B cell (primary cell): ENCODE results near the gene CHST14. TPM values are rescaled to one million over a fixed set of nuclear protein-coding genes. Genes with fewer than 3 reads are reported as not detected.

Source experiments
- ATAC-seq: fragments of 200-7000 bp; cut with Tn5 transposase; one replicate; pipeline ENCODE4 v1.10.0; 2021; ENCODE audit warnings: low read depth, mild to moderate bottlenecking, moderate number of reproducible peaks, moderate library complexity
- CTCF ChIA-PET: fragments of 350-600 bp; sonication (Branson Sonifier 250); formaldehyde crosslinking; loops from one replicate; lab custom pipeline; 2021; ENCODE audit warnings: antibody characterized with exemption, inconsistent platforms; lab: Charles Lee
- POLR2A ChIA-PET: fragments of 350-600 bp; sonication (Branson Sonifier 250); formaldehyde crosslinking; loops from one replicate; lab custom pipeline; 2021; ENCODE audit warnings: antibody characterized with exemption; lab: Charles Lee
- DNase-seq: peaks from one replicate; pipeline ENCODE4 v3.0.0; 2013
- H2AFZ ChIP-seq: 2 replicates; pipeline ENCODE4 v1.6.1; 2012; ENCODE audit warnings: mild to moderate bottlenecking, low read depth, low read length; ENCODE audit not compliant: insufficient read depth, poor library complexity, severe bottlenecking
- H3K27ac ChIP-seq, 2 donors: 1 replicate in 1 of 2; 2 replicates in 1 of 2; pipeline ENCODE4 v1.5.1; 2012 to 2013; ENCODE audit warnings: low read length in 2 of 2, mild to moderate bottlenecking in 2 of 2, moderate library complexity in 1 of 2
- H3K27me3 ChIP-seq, 4 experiments: fragments of 200-600 bp in 1 of 4; sonication (generic) in 1 of 4; replicated peaks in 1 of 4; 1 replicate in 2 of 4; 2 replicates in 2 of 4; pipeline versions ENCODE4 v1.6.1 to v1.7.0; 2013 to 2016; ENCODE audit warnings: low read length in 3 of 4, mild to moderate bottlenecking in 2 of 4, mixed read lengths in 1 of 4, moderate library complexity in 1 of 4; ENCODE audit not compliant: insufficient read depth in 4 of 4, control insufficient read depth in 3 of 4; ENCODE audit errors: control extremely low read depth in 1 of 4
- H3K36me3 ChIP-seq, 2 experiments: replicated peaks in 1 of 2; 1 replicate in 1 of 2; 2 replicates in 1 of 2; pipeline versions ENCODE4 v1.6.1 to v1.7.1; 2013; ENCODE audit warnings: low read length in 1 of 2; ENCODE audit not compliant: insufficient read depth in 2 of 2, control insufficient read depth in 1 of 2; ENCODE audit errors: control extremely low read depth in 1 of 2, extremely low read depth in 1 of 2
- H3K4me1 ChIP-seq, 2 donors: fragments of 200-600 bp in 1 of 2; sonication (generic) in 1 of 2; 1 replicate in 1 of 2; 2 replicates in 1 of 2; pipeline versions ENCODE4 v1.5.1 to v1.6.1; 2013 to 2017; ENCODE audit warnings: low read length in 2 of 2; ENCODE audit not compliant: control insufficient read depth in 2 of 2, insufficient read depth in 2 of 2
- H3K4me2 ChIP-seq: replicated peaks from 2 replicates; pipeline ENCODE3; 2012; ENCODE audit warnings: mild to moderate bottlenecking, low read depth, low read length; ENCODE audit not compliant: poor library complexity, severe bottlenecking
- H3K4me3 ChIP-seq, 5 experiments: fragments of 200-600 bp in 1 of 5; sonication (generic) in 1 of 5; 1 replicate in 3 of 5; 2 replicates in 2 of 5; pipeline versions ENCODE4 v1.5.1 to v1.7.0; 2011 to 2016; ENCODE audit warnings: low read length in 4 of 5, mild to moderate bottlenecking in 4 of 5, low read depth in 2 of 5, control low read depth in 1 of 5, moderate library complexity in 1 of 5; ENCODE audit not compliant: insufficient read depth in 1 of 5; ENCODE audit errors: control extremely low read depth in 1 of 5, extremely low read depth in 1 of 5
- H3K79me2 ChIP-seq: fragments of 200-600 bp; sonication (generic); one replicate; pipeline ENCODE4 v1.6.0; 2016; ENCODE audit warnings: low read length; ENCODE audit not compliant: control insufficient read depth, insufficient read depth
- H3K9ac ChIP-seq: fragments of 200-600 bp; sonication (generic); 2 replicates; pipeline ENCODE4 v1.6.1; 2017; ENCODE audit warnings: mild to moderate bottlenecking, low read length, moderate library complexity
- H3K9me3 ChIP-seq, 3 donors: one replicate each; pipeline versions ENCODE4 v1.6.1 to v1.7.1; 2013; ENCODE audit warnings: low read length in 2 of 3; ENCODE audit not compliant: control insufficient read depth in 2 of 3, insufficient read depth in 1 of 3; ENCODE audit errors: control extremely low read depth in 1 of 3
- H4K20me1 ChIP-seq: 2 replicates; pipeline ENCODE4 v1.6.0; 2012; ENCODE audit warnings: mild to moderate bottlenecking, low read length; ENCODE audit not compliant: insufficient read depth, control insufficient read depth, poor library complexity, severe bottlenecking
- H3K27ac Mint-ChIP-seq: one replicate; pipeline ENCODE4 v1.8.0; 2021; ENCODE audit warnings: mixed read lengths
- H3K27me3 Mint-ChIP-seq: one replicate; pipeline ENCODE4 v1.8.0; 2021; ENCODE audit warnings: mixed read lengths
- H3K4me1 Mint-ChIP-seq: one replicate; pipeline ENCODE4 v1.8.0; 2021; ENCODE audit warnings: mixed read lengths
- H3K4me3 Mint-ChIP-seq: one replicate; pipeline ENCODE4 v1.8.0; 2021; ENCODE audit warnings: mixed read lengths
- H3K9me3 Mint-ChIP-seq: one replicate; pipeline ENCODE4 v1.8.0; 2022; ENCODE audit warnings: mixed read lengths; ENCODE audit not compliant: insufficient read depth
- EZH2 ChIP-seq: IDR thresholded peaks from 2 replicates; pipeline ENCODE4 v1.6.1; 2012; ENCODE audit warnings: borderline replicate concordance, low read depth, mild to moderate bottlenecking, moderate library complexity, low read length; ENCODE audit not compliant: insufficient read depth, poor library complexity, severe bottlenecking
- WGBS: methylation state at CpG from one replicate; pipeline ENCODE4 v1.1.5; 2013; ENCODE audit warnings: missing lambda C conversion rate; ENCODE audit not compliant: insufficient coverage; 5-methylcytosine and 5-hydroxymethylcytosine counted together
- intact Hi-C: fragments of 100-400 bp; cut with micrococcal nuclease; formaldehyde crosslinking; loops from one replicate; pipeline ENCODE4 v1.10.0; 2022
- polyA plus RNA-seq: library from polyadenylated mRNA; depleted of rRNA; stranded (reverse); fragments of >200 nt; gene quantifications from 2 replicates; pipeline ENCODE4 v1.2.3, GENCODE V29; 2012
- total RNA-seq, 2 donors: library from RNA; stranded (reverse); fragments of 120-200 nt in 1 of 2; gene quantifications; 1 replicate in 1 of 2; 2 replicates in 1 of 2; pipeline versions ENCODE4 v1.2.3 to v1.2.4, GENCODE V29; 2013 to 2022
- TF ChIP-seq, protein P1 (sequence below): fragments of 200-600 bp; IDR thresholded peaks from one replicate; pipeline ENCODE4 v1.8.0; 2022; ENCODE audit warnings: antibody characterized with exemption, mild to moderate bottlenecking

CHST14 gene
- total and polyA plus RNA-seq, 2 donors (not counting 1 experiment from before 2014, with no cell fraction given), result 5.7 to 16.7 TPM

DNA sequence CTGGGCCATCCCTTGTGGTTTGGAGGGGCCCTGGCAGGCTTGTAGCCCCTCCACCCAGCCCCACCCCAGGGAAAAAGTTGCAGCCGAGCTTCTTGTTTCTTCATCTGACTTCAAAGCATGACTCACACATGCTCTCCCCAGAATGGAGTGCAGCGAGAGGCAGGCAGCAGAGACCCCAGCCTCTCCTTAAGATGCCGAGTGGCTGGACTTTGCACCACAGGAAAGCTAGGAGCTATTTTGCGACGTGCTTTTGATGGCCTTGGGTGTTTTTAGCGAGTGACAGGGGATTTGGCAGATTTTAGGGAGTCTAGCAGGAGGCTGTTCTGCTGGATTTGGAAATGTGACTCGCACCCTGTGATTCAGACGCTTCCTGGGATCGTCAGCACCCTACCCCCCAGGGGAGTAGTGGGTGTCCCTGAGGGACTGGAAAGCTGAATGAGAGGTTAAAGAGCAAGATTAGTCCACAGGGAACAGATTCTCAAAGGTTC, 15.8 kb upstream of the CHST14 start:
- 83% methylated on average over 9 of the region's 9 CpGs for WGBS
- no peaks in the 10 kb centered on the region for H3K9me3 Mint-ChIP-seq
- peak overlapping the region; percentile 15 for H3K27ac Mint-ChIP-seq
- Histone ChIP-seq H3K4me1 (peaks cover 31 to 39% of the 10 kb centered on the region in 2 donors), H4K20me1 (peaks cover 96% of the 10 kb centered on the region), H3K9ac (no peak overlapping the region), H3K27ac (no peak overlapping the region), H3K4me3 (no peak overlapping the region), H3K4me2 (no peak overlapping the region), H3K36me3 (peaks cover 0 to 15% of the 10 kb centered on the region in 2 experiments), H3K27me3 (no peaks in the 10 kb centered on the region), H3K9me3 (no peaks in the 10 kb centered on the region), H2AFZ (no peak overlapping the region), H3K79me2 (peaks cover 97% of the 10 kb centered on the region)
- H3K27me3 Mint-ChIP-seq, result no peaks in the 10 kb centered on the region
- no peak overlapping the region for H3K4me3 Mint-ChIP-seq
- DNase-seq, result no peak
- POLR2A ChIA-PET, result no interaction called here
- CTCF ChIA-PET, result interaction anchor here (0.6 to 1.4 kb wide), 2 partner anchors 8 to 200 kb away, joined by 3 to 4 read pairs; no protein-coding TSS in a partner anchor
- no peak for ATAC-seq
- intact Hi-C loops, result no loop called here
- TF ChIP-seq, protein P1, sequence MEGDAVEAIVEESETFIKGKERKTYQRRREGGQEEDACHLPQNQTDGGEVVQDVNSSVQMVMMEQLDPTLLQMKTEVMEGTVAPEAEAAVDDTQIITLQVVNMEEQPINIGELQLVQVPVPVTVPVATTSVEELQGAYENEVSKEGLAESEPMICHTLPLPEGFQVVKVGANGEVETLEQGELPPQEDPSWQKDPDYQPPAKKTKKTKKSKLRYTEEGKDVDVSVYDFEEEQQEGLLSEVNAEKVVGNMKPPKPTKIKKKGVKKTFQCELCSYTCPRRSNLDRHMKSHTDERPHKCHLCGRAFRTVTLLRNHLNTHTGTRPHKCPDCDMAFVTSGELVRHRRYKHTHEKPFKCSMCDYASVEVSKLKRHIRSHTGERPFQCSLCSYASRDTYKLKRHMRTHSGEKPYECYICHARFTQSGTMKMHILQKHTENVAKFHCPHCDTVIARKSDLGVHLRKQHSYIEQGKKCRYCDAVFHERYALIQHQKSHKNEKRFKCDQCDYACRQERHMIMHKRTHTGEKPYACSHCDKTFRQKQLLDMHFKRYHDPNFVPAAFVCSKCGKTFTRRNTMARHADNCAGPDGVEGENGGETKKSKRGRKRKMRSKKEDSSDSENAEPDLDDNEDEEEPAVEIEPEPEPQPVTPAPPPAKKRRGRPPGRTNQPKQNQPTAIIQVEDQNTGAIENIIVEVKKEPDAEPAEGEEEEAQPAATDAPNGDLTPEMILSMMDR, result no peak
- no peak for TF ChIP-seq EZH2
- peaks cover 54% of the 10 kb centered on the region for H3K4me1 Mint-ChIP-seq

DNA sequence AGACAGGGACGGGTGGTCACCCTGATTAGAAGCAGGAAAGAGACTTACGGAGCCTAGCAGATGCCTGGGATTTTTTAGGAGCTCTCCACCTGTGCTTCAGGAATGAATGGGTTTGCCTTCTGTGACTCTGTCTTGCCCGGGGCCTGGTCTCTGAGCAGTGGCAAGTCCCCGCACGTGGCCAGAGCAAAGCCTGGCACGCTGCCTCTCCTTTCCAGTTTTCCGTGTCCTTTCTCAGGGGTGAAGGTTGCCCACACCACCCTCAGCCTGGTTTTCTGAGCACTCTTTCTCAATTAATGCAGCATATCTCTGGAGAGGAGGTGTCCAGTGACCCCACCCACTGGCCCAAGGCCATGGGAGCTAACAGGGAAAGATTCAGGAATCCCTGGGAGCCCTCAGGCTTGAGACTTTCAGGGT, 14.5 kb upstream of the CHST14 start:
- H3K79me2 ChIP-seq, result peaks cover 90% of the 10 kb centered on the region
- WGBS, result 99% methylated on average over 7 of the region's 7 CpGs
- H3K9ac ChIP-seq, result no peak overlapping the region
- Mint-ChIP-seq H3K4me1 (peaks cover 44% of the 10 kb centered on the region), H3K27ac (no peak overlapping the region), H3K27me3 (no peaks in the 10 kb centered on the region), H3K9me3 (no peaks in the 10 kb centered on the region), H3K4me3 (no peak overlapping the region)
- peaks cover 0 to 20% of the 10 kb centered on the region in 2 experiments for H3K36me3 ChIP-seq
- H2AFZ ChIP-seq, result no peak overlapping the region
- H3K27me3 ChIP-seq, result no peaks in the 10 kb centered on the region
- no peak overlapping the region for H3K27ac ChIP-seq
- intact Hi-C loops, result no loop called here
- peaks cover 30 to 39% of the 10 kb centered on the region in 2 donors for H3K4me1 ChIP-seq
- ChIA-PET POLR2A (no interaction called here), CTCF (interaction anchor here (1.2 kb wide), 1 partner anchor 11 kb away, joined by 3 read pairs; no protein-coding TSS in a partner anchor)
- no peak for ATAC-seq
- TF ChIP-seq EZH2, result no peak
- TF ChIP-seq, protein P1, result no peak
- peaks cover 95% of the 10 kb centered on the region for H4K20me1 ChIP-seq
- no peak for DNase-seq
- no peak overlapping the region for H3K4me2 ChIP-seq
- H3K9me3 ChIP-seq, result no peaks in the 10 kb centered on the region
- no peak overlapping the region for H3K4me3 ChIP-seq
